HG03521 (cell line): ENCODE measurements around the gene ROR1.
A peak's percentile ranks its signal among the peaks of the same experiment; 100 is the strongest.

Source experiments
- ATAC-seq: cut with Tn5 transposase; IDR thresholded peaks from one replicate; pipeline ENCODE4 v1.9.1; 2021; ENCODE audit warnings: mild to moderate bottlenecking, moderate library complexity; ENCODE audit not compliant: unreplicated experiment

Gene ROR1

DNA sequence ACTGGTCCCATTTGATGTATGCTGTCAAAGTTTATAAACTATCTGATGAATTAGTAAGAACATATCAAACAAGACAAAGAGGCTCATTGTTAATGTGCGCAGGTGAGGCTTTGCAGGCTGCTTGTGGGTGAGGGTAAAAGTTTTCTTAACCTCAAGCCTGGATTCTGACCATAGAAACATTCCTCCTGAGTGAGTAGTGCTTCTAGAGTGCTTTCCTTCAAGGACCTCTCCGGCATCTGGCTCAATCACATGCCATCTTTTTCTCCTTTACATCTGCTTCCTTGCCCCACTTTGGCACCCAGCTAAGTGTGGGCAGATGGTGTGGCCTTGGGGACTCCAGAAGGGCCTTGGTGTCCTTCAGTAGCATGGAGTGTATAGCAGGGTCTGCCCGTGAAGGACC lies 104.0 kb downstream of the ROR1 start:
- no peak for ATAC-seq

DNA sequence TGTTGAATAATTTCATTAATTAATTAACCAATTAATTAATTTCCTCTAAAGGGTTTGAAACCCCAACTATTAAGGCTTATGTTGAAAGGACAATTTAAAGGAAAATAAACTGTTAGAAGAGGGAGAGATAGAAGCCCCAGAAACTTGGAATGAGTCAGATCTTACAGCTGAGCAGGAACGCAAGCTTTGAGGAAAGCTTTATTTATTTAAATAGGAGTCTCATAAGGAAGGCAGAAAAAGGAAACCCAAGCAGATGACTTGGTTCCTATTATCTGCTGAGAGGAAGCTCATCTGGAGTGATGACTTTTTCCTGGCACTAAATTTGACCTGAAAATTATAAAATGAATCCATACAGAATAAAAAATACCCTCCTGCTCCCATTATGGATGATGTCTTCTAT lies 105.1 kb downstream of the ROR1 start:
- no peak for ATAC-seq

DNA sequence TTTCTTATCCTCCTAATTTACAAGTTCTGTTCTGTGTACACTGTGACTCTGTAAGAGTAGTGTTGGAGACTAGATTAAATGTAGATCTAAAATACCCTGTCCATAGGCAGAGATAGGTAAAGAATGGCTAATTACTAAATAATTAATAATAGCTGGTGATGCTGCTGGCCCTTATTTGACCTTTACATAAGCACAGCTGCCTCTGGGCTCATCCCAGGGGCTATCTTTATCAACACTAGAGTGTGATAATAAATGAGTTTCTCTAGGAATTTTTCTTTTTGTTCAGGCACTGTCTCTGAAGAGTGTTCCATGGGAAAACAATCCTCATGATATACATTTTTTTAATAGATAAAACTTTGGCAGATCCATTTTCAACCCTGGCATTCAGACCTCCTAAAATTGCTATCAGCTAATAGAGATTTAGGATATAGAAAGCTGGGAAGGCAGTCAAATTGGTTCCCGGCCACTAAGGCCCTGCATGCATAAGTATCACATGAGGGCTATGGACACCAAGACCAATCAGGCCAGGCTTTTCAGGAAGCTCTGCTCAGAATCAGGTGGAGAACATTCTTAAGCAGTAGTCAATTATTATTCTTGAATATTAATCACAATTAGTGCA lies 107.2 kb downstream of the ROR1 start:
- ATAC-seq, result no peak

DNA sequence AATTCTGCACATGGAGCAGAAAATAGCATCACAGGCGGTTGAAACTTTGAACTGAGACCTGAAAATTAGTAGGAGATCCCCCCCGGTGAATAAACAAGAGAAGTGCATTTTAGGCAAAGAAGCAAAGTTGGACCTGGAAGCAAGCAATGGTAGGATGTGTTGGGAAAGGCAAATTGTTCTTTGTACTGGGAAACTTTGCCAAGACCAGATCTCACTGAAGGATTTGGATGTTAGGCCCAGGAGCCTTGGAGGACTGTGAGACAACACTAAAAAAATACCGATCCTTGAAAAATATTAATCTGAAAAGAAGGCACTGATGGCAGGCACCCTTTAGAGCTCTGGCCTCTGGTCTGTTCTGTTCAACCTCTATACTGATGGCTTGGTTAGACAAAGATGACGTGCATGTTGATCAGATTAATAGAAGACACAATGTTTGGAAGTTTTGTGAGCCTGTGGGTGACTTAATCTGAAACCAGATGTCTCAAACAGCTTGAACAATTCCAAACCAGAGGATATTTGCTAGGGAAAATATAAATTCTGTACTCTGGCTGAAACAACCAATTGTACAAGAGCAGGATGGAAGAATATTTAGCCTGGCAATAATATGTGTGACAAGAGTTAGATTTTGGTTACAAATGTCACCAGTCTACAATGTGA lies 108.4 kb downstream of the ROR1 start:
- no peak for ATAC-seq

DNA sequence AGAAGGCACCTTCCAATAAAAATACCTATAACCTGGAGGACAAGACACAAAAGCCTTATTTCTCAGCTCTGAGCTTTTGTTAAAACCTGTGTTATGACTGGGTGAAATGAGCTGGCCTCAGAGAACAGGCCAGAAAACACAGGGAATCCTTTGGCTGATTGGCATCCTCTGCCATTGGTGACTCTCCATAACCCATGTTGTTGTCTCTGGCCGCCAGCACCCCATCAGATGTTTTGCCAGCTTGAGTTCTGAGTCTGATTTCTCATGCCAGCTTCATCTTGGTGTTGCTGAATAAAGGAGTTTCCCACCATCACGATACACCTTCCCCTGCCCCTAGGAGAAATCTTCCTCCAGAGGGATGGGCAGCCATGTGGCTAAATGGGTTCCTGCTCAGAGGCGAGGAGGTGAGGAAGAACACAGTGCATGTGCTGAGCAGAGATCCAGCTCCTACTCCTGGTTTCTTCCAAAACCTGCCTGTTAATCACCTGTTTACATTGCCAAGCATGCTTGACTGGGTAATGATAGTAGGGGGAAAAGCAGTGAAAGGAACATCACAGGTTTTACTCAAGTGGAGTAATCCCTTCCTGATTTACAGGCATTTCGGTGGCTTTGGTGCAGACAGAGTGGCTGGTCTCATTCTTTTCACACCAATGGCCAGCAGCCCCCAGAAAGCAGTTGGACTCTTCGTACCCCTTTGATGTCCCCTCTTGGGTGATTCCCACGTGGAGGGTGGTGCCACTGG lies 109.8 kb downstream of the ROR1 start:
- ATAC-seq, result no peak

DNA sequence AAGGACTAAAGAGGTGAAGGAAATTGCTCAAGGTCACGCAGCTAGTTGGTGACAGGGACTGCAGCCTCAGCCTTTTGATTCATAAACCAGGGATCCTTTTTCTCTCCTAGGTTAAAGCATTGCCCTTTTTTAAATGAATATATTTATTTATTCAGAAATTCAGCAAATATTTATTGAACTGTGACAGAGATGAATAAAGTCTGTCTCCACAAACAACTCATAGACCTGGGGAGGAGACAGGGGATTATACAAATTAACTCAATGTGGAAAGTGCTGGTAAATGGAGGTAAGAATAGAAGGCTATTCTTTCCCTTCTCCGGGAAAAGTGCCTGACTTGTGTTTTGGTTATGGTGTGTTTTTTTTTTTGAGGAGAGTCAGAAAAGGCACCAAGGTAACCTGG lies 110.7 kb downstream of the ROR1 start:
- no peak for ATAC-seq

DNA sequence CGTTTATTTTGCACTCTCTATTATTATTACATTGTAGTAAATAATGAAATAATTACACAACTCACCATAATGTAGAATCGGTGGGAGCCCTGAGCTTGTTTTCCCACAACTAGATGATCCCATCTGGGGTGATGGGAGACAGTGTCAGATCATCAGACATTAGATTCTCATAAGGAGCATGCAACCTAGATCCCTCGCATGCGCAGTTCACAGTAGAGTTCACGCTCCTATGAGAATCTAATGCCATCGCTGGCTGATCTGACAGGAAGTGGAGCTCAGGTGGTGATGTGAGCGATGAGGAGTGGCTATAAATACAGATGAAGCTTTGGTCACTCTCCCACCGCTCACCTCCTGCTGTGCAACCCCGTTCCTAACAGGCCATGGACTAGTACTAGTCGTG lies 112.1 kb downstream of the ROR1 start:
- no peak for ATAC-seq

DNA sequence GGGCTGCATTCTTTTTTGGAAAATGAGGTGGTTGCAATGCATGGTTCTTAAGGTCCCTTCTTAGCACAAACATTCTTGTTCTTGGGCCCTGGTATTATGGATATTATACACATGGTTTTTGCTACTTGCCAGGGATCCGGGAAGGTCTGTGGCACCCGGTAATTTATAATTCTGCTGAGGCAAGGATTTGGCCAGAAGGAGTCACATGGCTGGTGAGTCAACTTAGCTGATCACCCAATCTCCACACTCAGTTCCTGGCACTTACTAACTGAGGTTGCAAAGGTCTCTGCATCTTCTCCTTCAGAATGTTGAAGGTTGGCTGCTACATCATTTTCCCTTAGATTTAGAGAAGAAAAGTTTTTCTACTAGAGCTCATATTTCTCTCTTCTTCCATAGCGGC lies 112.5 kb downstream of the ROR1 start:
- no peak for ATAC-seq

DNA sequence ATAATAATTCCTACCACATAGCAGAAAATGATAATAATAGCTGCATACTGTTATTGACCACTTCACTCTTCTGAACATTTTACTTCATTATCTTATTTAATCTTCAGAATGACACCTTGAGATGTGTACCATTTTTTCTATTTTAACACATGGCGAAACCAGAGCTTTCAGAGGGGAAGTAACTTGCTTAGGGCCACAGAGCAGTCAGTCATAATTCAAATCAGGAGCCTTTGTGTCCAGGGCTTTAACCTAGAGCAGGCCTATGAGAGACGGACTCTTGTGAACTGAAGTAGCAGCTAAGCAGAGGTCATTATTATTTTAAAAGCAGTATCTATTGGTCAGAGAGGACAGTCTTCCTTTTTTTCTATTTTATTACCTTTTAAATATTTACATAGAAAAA lies 114.0 kb downstream of the ROR1 start:
- ATAC-seq, result no peak

DNA sequence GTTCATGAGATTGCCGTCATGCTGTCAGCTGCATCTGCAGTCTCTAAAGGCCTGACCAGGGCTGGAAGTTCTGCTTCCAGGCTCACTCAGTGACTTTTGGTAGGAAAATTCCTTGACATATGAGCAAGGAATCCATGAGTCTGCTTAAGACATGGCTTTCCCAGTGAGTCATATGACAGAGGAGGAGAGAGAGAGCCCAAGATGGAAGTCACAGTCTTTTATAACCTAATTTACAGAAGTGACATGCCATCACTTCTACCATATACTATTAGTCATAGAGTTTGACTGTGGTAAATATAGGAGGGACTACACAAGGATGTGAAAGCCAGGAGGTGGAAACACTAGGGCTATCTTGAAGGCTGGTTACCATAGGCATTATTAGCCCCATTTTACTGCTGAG lies 115.2 kb downstream of the ROR1 start:
- no peak for ATAC-seq

DNA sequence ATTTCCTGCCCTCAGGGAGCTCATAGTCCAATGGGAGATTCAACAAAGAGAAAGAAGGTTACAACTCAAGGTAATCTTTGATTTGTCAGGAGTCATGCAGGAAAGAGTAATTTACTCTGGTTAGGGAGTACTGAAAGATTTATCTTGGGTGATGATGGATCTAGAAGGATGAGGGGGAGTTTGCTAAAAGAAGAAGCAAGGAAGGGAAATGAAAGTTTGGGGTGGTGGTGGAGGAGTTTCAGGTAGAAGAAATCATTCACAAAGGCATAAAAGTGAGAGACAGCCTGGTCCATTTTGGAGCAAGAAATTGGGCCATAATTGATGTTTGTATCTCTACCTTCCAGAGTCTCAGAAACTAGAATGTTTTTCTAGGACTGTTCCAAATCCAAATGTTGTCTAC lies 116.7 kb downstream of the ROR1 start:
- no peak for ATAC-seq

DNA sequence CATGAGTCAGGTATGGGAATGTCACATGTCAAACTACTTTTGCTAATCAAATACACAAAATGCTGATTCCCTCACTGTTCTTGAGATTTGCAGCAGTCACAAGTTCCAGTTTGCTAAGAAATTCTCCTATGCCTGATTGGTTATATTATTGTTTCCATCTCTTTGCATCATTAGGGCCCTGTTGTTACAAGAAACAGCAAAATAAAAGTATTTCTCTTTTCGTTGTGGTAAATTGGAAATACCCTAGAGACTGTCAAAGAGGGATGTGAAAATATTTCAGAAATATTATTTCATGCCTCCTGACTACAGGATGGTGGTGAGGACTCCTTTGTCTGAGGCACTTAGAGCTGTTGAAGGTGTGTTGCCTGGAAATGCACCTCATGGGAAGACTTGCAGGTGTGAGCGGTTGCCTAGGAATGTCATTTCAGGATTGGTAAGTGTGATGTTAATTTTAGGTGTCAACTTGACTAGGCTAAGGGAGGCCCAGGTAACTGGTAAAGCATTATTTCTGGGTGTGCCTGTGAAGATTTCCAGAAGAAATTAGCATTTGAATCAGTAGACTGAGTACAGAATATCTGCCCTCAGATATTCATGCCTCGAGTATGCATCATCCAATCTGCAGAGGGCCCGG lies 117.4 kb downstream of the ROR1 start:
- no peak for ATAC-seq

DNA sequence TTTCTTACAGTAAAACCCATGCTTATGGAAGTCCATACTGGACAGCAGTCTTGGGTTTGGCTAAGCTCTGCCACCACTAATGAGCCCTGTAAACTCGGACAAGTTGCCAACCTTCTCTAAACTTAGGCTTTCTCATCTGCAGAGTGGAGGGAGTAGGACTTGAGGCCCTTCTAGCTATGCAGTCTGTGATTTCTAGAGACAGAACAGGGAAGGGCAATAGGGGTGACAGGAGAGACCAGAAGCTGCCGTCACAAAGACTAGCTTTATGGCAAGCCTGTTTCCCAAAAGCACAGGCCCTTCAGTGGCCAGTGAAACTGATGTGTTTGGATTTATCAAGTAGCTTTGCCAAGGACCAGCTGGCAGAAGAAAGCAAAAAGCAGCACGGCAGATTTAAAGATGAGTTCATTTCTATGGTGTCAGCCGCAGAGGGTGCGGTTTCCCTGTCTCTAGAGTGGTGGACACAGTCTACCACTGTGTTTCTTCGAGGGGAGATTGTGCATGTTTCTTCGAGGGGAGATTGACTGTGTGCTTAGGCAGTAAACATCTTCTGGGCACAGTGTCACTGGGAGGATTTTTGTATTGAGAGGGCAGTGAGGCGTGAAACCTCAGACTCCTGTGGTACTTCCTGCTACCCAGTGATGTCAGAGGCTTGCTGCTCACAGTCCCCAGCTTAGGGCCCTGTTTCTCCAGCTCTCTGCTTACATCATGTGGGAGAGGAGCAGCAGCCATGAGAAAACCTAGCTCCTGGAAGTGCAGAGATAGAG lies 119.0 kb downstream of the ROR1 start:
- ATAC-seq, result peak; percentile 98

DNA sequence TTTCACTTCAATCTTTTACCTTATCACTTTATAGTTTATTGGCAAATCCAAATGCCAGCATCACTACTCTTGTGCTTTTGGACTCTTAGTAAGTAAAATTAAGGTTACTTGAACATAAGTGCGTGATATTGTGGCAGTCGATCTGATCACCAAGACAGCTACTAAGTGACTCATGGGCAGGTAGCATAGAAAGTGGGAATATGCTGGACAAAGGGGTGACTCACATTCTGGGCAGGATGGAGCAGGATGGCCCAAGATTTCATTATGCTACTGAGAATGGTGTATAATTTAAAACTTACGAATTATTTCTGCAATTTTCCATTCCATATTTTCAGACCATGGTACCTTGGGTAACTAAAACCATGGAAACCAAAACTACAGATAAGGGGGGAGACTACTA lies 120.2 kb downstream of the ROR1 start:
- no peak for ATAC-seq

DNA sequence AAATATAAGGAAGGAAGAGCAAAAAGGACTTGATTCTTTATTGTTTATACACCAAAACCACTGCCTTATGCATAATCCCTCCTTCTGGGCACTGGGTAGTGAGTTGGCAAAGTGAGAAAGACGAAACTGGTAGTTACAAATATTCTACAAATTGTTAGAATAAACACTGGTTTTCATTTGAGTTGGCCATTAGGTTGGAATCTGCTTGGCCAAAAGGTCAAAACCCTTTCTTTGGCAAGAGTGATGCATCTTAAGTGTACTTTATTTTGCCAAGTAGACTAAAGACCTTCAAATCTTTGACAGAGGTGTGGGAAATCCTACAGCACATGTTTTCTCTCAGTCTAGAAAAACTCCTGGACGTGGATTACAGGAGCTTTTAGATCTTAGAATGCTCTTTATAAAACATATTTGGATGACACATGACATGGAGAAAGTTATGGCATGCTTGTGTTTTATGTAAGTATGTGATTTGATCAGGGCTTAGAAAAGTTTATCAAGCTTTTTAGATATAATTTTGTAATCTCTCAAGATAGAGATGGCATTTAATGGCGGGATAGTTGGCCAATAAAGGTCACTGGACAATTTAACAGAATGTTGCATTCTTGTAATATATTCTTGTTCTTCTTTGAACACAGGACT lies 120.9 kb downstream of the ROR1 start:
- ATAC-seq, result no peak

DNA sequence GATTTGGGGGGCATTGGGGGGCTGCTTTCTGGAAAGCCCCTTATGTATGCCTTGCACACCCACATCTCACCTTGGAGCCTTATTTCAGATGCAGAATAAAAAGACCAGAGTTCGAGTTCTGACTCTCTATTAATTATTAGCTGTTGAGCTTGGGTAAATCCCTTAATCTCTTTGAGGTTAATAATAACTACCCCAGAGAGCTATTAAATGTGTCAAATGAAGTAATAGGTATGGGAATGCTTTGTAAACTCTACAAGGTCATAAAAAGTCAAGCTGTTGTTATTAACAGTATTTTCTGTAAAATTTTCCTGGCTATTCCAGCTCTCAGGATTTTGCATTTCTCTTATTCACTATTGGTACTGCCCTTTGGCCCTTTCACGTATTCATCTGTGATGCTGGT lies 122.9 kb downstream of the ROR1 start:
- no peak for ATAC-seq

DNA sequence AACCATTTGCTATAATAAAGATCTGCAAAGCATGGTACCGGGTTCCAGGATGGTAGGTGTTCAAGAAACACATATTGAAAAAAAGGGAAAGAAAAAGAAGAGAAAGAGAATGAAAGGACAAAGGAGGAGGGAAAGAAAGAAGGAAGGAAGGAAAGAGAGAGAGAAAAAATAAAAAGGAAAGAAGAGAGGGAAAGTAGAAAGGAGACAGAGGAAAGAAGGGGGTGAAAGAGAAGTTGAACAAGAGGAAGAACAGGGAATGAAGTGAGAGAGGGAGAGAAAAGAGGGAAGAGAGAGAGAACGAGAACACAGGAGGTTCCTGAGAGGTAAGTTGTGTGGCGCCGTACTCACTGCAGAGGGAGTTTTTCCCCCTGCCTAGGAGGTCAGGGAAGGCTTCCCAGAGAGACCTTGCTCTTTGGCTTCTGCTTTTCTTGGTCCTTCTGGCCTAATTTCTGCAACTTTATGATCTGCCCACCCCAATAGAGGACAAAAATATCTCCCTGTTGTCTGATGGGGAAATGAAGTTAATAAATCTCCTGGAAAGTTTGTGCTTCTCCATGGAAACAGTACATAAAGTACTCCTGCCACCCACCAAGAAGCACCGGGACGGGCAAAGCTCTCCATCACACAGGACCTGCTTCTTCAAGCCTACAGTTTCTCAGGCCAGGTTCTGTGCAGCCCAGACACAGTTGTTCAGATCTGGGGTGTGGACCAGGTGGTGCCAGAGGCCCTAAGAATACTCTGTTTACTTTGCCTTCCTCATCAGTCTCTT lies 124.8 kb downstream of the ROR1 start:
- no peak for ATAC-seq

DNA sequence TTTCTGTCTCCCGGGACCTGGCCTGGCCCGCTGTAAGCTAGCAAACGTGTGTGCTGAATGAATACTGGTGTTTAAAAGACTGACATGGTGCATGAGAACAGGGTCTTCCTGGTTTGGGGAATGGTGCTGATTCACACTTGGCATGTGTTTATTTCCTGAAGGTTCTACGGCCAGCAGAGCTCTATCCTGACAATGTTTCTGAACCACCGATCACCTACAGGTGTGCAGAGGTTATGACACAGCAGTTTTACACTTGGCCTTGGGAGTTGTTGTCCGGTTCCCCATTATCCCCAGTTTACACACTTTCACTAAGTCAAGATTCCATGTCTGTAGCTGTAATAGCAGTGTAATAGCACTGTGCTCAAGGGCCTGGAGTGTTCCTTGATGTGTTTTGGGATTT lies 127.3 kb downstream of the ROR1 start:
- ATAC-seq, result no peak

DNA sequence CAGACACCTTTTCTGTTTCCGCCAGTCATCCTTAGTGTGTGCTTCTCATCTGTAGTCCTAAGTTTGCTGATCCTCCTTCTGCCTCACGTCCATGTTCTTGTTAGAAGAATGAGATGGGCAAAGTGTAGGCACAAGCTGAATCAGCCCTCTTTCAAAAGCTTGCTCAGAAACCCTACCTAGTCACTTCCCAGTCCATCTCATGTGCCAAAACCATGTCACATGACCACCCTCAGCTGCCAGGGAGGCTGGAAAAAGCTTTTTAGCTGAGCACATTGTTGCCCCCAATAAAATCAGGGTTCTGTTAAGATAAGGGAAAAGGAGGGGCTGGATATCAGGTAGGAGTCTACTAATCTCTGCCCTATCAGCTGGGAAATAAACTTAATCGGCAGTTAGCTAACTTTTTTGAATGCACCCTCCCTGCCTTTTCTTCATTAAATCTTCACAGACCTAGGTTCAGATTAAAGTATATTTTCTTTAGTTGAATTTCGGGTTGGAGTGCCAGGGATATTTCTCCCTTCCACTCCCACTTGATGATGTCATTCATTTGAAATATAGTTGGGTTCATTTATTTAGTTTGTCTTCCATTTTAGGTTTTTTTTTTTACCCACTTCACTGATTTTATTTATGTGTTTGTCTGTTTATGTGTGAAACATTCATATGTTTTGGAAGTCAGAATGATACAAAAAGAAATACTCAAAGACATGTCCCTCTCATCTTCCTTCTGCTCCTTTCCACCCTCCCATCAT lies 129.2 kb downstream of the ROR1 start:
- no peak for ATAC-seq
